GM13977 (cell line): ENCODE data around the gene RSF1.
"Not testable (repeated sequence)": the region's sequence is repeated elsewhere in the genome, so short reads cannot be mapped to it uniquely, and the experiment has no call there.

ENCODE experiments used
- DNase-seq: peaks from one replicate; pipeline ENCODE4 v3.0.0; 2012; ENCODE audit warnings: low spot score
- in situ Hi-C: fragments of 300-500 bp; cut with MboI; formaldehyde crosslinking; loops from one replicate; pipeline ENCODE4 v1.12.0; 2022; ENCODE audit warnings: low sequenced_read_pairs, low pct_unique_long_range_greater_than_20kb, mixed read lengths, inconsistent platforms; ENCODE audit not compliant: unreplicated experiment
- TF ChIP-seq, protein P1 (sequence below): IDR thresholded peaks from 2 replicates; pipeline ENCODE4 v1.5.1; 2012; ENCODE audit warnings: mild to moderate bottlenecking, control low read depth; ENCODE audit not compliant: insufficient read depth; ENCODE audit errors: extremely low read depth, missing control alignments

The RSF1 gene

DNA sequence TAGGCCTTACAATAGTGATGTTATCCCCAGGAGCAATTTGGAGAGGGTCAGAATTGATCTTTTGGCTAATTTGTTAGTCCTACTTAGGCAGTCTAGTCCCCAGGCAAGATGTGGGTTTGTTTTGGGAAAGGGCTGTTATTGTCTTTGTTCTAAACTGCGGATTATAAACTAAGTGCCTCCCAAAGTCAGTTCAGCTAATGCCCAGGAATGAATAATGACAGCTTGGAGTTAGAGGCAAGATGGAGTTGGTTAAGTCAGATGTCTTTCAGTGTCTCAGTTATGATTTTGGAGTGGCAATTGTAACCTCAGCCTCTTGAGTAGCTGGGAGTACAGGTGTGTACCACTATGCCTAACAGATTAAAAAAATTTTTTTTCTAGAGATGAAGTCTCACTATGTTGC lies 175.6 kb downstream of the RSF1 start:
- in situ Hi-C loops: no loop called here
- TF ChIP-seq, protein P1, sequence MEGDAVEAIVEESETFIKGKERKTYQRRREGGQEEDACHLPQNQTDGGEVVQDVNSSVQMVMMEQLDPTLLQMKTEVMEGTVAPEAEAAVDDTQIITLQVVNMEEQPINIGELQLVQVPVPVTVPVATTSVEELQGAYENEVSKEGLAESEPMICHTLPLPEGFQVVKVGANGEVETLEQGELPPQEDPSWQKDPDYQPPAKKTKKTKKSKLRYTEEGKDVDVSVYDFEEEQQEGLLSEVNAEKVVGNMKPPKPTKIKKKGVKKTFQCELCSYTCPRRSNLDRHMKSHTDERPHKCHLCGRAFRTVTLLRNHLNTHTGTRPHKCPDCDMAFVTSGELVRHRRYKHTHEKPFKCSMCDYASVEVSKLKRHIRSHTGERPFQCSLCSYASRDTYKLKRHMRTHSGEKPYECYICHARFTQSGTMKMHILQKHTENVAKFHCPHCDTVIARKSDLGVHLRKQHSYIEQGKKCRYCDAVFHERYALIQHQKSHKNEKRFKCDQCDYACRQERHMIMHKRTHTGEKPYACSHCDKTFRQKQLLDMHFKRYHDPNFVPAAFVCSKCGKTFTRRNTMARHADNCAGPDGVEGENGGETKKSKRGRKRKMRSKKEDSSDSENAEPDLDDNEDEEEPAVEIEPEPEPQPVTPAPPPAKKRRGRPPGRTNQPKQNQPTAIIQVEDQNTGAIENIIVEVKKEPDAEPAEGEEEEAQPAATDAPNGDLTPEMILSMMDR: no peak
- no peak for DNase-seq

DNA sequence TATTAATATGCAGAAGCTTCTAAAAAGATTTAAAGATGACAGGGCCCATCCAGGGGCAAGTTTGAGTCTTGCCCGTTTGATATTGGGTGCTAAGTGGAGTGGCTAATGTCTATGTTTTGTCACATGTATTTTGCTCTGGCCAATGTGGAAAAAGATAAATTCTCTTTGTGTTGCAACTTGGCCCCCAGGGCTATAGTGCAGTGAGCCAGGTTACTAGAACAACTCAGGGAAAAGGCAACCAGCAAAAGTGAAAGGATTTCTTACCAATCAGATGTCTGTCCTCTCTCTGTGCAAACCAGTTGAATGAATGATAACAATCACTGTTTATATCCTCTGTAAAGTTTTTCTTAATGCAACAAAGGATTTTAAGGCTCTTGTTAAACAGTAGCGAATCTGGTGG lies 178.3 kb downstream of the RSF1 start:
- in situ Hi-C loops: no loop called here
- no peak for DNase-seq
- TF ChIP-seq, protein P1: no peak

DNA sequence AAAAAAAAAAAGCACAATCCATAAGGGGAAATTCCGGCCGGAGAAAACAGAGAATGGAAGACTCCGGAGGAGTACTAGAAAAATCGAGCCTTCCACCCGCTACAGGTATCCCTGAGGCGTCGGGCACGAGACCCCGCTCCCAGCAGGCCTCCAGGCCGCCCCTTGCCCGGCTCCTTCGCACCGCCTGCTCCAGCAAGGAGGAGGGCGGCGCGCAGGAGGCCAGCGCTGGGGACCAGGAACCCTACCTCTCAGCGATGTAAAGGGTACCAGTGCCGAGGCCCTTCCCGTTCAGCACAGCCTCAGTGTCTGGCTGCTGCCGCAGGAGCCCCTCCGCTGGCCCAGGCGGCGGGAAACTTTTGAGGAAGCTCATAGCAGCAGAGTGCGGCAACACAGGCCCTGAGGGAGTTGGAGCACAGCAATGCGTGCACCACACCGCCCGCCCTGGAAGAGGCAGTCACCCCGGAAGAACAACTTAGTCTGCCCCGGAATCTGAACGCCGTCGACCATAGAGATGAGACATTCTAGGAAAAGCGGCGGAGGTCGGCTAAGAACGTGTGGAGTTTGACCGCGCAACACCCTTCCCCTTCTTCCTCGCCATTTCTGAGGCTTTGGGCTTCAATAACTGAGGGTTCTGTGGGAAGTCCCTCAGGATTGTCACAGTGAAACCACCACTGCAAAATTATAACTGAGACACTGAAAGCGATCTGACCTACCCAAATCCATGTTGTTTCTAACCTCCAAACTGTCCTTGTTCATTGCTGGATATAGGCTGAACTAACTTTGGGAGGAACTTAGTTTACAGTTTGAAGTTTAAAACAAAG lies 183.0 kb downstream of the RSF1 start, which contains the start of gene CLNS1A:
TSS of gene CLNS1A (minus strand) at position 450 of the 821 bp plus-strand sequence. CDS start at position 370, 80 bp downstream.
- in situ Hi-C loops: no loop called here
- DNase-seq: peak; percentile 77
- TF ChIP-seq, protein P1: no peak

DNA sequence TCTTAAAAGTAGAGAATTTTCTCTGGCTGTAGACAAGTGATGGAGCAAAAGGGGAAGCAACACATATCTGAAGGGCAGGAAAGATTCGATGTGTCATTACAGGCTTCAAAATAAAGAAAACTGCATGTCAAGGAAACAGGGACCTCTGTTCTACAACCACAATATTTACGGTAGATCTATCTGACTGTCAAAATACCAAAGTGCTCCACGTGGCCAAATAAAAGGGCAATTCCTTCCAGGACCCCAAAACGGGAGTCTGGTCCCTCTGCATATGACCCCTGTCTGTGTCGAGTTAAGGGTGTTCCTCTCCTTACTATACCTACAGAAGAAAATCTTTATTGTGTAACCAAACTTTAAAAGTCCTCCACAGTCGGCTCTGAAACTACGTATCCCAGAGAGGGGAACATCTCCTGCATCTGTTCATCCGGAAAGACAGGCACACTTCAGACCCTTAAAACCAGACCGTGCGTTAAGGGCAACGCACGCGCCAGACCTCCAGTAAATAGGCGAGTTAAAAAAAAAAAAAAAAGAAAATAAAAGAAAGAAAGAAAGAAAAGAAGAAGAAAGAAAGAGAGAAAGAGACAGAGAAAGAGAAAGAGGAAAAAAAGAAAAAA lies 183.7 kb downstream of the RSF1 start:
- TF ChIP-seq, protein P1: no peak
- no peak for DNase-seq
- in situ Hi-C loops: no loop called here

DNA sequence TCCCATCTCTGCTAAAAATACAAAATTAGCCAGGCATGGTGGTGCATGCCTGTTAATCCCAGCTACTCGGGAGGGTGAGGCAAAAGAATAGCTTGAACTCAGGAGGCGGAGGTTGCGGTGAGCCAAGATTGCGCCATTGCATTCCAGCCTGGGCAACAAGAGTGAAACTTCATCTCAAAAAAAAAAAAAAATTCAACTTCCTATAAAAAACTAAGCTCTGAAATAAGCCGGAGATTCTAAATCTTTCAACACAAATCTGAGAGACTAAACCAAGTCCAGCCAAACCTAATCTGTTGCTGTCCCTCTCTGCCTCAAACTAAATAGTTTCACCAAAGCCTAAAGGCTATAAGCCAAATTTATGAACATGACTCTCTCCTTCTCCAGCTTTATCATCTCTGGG lies 186.6 kb downstream of the RSF1 start:
- DNase-seq, in situ Hi-C loops: not testable (repeated sequence)

DNA sequence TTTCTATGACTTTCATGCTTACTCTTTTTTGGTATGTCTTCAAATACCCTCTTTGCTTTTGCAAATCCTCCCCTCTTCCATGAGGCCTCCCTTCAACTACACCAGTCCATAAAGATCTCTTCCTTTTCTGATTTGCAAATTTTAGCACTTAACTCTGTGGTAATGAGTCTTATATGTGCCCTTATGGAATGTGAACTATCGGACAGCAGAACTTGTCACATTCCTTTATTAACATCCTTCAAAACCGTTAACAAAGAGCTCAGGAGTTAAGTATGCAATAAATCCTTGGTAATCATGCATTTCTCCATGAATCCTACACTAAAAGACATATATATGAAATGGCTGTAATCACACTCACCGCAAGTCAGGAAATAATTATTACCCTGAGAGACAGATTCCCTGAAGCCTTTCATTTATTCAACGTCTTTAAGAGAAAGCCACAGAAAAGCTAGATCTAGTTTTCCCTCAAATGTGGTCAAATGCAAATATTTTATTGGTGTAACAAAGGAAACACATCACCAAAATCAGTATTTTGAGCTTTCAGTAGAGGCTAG lies 190.3 kb downstream of the RSF1 start:
- DNase-seq: no peak
- in situ Hi-C loops: no loop called here
- TF ChIP-seq, protein P1: no peak

DNA sequence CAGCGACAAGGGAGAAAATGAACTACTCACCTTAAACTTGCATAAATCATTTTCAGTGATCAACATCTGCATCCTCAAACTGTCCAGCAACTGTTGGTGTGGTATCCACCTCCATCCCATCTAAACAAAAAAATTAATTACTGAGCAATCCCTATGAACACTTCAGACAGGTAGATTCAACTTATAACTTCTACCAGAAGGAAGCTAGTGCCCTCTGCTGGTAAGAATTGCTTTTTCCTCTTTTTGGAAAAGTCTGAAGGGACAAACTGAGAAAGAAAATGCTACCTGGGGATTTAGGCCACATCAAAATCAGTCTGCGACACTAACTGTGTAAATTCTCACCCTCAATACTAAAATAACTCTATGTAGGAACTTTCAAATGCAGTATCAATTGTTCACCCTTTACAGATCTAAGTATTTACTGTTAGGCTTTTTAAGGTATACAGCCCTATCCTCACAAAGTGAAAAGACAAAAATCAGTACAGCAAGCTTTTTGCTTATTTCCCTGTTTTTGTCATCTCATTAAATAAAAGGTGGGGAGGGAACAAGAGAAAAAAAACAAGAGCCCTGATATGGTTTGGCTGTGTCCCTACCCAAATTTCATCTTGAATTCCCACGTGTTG lies 200.8 kb downstream of the RSF1 start:
- in situ Hi-C loops: no loop called here
- DNase-seq: peak; percentile 14
- TF ChIP-seq, protein P1: peak; percentile 74
